Measurements from ENCODE around the gene OR1I1.

GRCh38 chr19:15125232-15126067 is 43.4 kb downstream of the OR1I1 start:
- TF ChIP-seq CTCF (IDR thresholded peaks at IDR 0.05; ENCODE audit: borderline replicate concordance, extremely low read depth, low read length, poor library complexity, severe bottlenecking): peak; percentile 39
- TF ChIP-seq EZH2 (IDR thresholded peaks at IDR 0.05; ENCODE audit: borderline replicate concordance, low read depth, low read length, severe bottlenecking): no peak
